GM21447 (cell line): ENCODE measurements around the gene EPHB1.
"Not testable (repeated sequence)": the region's sequence is repeated elsewhere in the genome, so short reads cannot be mapped to it uniquely, and the experiment has no call there.

ENCODE experiments used
- ATAC-seq: cut with Tn5 transposase; IDR thresholded peaks from one replicate; pipeline ENCODE4 v1.9.1; 2021; ENCODE audit not compliant: unreplicated experiment

EPHB1 gene

DNA sequence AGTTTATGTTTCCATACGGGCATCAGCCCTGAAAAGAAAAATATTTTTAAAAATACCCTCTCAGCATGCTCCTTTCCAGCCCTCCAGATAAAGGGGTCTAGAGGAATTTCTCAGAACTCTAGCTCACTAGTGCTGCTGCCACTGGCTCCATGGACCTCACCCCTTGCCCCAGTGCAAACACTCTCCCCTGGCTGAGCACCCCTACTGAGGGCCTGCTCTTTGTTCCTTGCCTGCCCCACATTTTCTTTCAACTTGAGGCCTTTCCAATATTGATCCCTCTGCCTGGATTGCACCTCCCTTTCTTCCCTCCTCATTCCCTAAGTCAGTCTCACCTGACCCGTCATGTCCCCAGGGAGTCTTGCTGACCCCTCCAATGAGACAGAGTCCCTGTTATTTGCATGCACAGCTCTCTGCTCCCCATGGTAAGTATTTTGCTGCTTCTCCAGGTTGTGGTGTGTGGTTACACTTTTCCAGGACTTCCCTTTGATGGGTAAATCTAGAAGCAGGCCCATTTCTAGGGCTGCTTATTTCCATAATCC, 196.5 kb downstream of the EPHB1 start:
- ATAC-seq = no peak

GRCh38 chr3:134992180-134992579, 197.1 kb downstream of the EPHB1 start:
- no peak for ATAC-seq

- ATAC-seq = no peak
These were observed 197.5 kb downstream of the EPHB1 start for GRCh38 chr3:134992586-134992985.

DNA sequence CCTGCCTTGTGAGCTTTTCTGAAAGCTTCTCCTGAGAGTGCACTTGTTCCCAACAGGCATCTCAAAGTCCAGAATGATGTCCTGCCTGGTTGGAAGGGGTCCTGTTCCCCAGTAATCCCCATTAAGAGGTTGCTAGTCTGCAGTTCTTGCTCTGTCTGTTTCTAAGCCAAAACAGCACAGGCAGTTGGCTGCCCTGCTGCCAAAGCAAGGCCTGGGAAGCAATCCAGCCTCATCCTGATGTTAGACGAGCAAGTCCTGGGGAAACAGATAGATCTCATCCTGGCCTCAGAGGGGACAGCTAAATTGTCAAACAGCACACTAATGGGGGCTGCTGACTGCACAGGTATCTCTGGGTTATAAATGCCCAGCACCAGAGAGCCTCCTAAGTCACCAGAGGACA, 198.0 kb downstream of the EPHB1 start:
- ATAC-seq = no peak

DNA sequence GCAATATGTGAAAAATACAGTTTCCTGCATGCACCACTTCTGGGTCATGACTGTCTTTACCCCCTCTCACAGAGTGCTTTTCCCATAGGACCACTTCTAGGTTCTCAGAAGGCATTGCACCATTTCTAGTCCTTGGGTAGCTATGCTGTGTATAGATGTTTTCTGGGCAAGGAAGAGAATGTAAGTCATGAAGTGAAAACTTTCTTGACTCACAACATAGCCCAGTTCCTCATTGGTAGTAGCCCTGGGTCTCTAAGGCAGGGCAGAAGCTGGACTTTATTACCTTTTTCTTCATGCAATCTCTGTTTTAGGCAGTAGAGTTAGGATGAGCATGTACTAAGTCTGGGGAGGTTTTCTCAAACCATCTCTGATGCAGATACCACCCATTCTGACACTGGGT, 203.1 kb downstream of the EPHB1 start:
- ATAC-seq = no peak

DNA sequence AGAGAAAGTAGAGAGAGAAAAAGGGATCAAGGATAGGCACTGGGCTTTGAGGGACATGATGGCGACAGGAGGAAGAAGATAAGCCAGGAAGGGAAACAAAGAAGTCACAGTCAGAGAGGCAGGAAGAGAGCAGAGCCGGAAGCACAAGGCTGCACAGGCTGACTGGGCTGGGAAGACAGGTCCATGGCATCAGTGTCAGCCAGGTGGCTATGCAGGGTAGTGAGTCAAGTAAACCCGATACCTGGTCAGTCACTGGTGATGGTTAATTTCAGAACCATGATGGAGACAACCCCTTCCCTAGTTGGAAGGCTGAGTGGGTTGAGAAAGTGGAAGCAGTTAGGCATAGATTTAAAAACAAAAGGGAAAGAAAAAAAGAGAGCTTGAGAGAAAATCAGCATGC, 203.8 kb downstream of the EPHB1 start:
- no peak for ATAC-seq

GRCh38 chr3:135000465-135000864, 205.4 kb downstream of the EPHB1 start:
- ATAC-seq = no peak

DNA sequence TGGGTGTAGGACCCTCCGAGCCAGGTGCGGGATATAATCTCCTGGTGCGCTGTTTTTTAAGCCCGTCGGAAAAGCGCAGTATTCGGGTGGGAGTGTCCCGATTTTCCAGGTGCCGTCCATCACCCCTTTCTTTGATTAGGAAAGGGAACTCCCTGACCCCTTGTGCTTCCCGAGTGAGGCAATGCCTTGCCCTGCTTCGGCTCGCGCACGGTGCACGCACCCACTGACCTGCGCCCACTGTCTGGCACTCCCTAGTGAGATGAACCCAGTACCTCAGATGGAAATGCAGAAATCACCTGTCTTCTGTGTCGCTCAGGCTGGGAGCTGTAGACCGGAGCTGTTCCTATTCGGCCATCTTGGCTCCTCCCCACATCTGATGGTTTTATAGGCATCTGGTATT, 210.6 kb downstream of the EPHB1 start:
- ATAC-seq = not testable (repeated sequence)

GRCh38 chr3:135007607-135008006, 212.5 kb downstream of the EPHB1 start:
- no peak for ATAC-seq

GRCh38 chr3:135008326-135008725, 213.3 kb downstream of the EPHB1 start:
- ATAC-seq = no peak

DNA sequence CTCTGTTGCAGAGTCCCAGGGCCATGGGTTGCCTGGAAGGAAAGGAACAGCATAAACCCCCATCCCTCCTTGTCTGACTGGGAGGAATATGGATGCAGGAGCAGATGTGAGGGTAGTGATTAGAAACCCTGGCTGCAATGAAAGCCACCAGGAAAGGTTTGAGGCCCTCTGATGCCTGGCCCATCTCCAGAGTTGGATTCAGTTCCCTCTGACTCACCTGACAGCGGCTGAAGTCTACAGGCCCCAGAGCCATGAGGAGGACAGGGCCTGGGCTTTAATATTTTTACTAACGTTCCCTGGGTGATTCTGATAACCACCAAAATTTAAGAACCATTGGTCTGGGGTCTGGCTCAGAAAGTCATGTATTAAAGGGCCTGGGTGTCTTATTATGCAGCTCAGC, 214.0 kb downstream of the EPHB1 start:
- no peak for ATAC-seq

DNA sequence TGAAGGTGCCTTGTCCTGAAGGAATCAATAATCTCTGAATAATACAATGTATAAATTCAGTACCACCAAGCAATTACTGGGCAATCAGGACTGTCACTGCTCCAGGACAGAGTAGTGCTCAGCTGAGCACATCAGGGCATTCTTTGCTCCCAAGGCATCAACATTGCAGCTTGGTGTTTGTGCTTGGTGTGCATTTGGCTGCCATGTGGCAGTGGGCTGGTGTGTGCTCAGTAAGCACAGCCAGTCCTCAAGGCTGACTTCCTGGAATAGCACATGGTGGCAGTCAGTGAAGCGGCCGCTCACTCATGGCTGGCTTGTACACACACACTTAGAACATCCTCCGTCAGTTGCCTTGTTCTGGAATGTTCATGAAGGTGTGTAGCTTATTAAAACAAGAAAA, 217.0 kb downstream of the EPHB1 start:
- no peak for ATAC-seq

DNA sequence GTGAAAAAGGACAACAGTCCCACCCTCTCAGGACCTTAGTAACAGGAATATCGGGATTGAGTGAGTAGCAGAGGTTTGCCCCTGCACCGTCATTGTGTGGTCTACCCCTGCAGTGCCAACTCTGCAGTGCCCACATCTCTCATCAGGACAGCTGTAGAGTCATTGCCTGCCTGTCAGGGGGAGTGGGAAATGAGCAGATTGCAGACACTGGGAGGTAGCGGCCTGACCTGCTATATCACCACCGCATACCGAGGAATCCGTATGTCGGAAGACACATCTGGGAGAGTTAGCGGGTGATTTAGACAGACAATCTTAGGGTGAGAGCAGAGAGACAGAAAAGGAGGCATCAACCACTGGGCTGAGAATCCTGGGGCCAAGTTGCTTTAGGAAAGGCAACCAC, 218.1 kb downstream of the EPHB1 start:
- ATAC-seq = no peak

DNA sequence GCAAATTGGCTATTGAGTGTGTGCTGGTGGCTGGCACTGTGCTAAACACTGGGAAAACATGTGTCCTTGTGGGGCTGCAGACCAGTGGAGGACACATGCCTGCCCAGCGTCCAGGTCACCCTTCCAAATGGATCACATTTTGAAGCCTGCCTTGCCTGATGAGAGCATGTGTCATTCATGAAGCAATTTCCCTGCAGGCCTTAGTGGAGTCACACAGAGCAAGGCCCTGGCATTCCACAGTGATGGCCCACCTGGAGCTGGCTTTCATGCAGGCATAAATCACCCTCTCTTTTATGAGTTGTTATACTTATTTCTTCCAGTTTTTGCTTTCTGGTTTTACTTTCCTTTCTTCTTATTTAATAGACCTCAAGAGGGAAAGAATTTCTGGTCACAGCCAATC, 219.5 kb downstream of the EPHB1 start:
- no peak for ATAC-seq

GRCh38 chr3:135017003-135017893, 222.2 kb downstream of the EPHB1 start:
- ATAC-seq = no peak

DNA sequence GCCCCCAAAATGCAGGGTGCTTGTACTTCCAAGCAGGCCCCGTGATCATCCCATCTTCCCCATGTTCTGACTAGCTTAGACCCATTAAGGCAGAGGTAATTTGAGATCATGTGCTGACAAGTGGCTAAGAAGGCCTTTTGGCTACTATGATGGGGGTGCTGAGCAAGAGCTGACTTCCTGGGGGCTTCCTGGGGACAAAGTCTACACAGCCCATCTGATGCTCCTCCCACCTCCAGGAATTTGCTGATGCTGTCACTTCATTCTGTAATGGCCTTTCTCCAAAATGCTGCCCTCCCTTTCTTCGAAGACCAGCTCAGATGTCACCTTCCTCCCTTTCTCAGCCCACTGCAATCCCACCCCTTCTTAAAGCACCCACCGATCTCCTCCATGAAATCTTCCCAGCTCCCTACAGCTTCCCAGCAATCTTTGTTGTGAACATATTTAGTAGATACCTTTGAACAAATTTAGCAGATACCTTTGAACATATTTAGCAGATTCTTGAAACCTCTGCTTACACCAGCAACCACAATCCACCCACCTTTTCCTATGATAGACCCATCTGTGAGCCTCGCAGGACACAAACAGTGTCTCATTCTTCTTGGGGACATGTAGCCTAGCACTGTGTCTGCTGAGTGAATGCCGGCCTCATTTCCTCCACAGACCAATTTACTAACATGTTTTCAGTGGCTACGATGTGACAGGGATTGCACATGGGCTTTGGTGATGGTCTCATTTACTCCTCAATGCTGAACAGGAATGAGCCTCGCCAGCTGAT, 223.3 kb downstream of the EPHB1 start:
- no peak for ATAC-seq

GRCh38 chr3:135020181-135020580, 225.1 kb downstream of the EPHB1 start:
- no peak for ATAC-seq

DNA sequence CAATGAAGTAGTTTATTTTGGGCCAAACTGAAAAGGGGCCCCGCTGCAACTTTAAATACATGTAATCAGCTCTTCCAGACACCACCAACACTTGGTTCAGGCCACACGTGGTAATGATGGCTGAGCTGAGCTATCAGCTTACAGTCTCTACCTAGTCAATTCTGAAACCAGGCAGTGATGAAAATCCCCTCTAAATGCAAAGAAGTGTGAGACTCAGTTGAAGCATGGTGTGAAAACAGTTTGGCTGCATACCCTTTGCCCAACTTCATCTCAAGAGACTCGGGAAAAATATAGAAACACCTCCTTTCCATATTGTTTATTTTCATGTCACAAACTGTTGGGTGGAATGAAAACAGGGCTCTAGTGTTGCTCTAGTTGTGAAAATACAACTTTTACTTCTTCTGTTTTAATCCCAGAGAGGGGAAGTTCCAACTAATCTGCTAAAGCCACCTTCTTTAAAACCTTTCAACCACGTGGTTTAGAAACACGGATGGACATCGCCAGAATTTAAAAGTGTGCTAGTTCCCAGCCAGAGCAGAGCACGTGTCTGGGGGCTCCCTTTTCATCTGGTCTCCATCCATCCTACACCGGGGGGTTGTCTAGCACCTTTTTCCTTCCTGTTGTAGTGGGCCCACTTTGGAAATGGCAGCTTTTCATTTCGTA, 229.1 kb downstream of the EPHB1 start:
- no peak for ATAC-seq

DNA sequence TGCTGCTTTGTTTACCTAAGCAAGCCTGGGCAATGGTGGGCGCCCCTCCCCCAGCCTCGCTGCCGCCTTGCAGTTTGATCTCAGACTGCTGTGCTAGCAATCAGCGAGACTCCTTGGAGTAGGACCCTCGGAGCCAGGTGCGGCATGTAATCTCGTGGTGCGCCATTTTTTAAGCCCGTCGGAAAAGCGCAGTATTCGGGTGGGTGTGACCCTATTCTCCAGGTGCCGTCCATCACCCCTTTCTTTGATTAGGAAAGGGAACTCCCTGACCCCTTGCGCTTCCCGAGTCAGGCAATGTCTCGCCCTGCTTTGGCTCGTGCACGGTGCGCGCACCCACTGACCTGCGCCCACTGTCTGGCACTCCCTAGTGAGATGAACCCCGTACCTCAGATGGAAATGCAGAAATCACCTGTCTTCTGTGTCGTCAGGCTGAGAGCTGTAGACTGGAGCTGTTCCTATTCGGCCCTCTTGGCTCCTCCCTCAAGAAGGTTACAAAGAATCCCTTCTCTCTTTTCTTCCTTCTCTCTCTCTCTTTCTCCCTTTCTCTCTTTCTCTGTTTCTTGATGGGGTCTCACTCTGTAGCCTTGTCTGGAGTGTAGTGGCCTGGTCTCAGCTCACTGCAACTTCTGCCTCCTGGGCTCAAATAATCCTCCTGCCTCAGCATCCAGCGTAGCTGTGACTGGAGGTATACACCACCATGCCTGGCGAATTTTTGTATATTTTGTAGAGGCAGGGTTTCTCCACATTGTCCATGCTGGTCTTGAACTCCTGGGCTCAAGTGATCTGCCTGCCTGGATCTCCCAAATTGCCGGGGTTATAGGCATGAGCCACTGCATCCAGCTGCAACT, 235.9 kb downstream of the EPHB1 start:
- ATAC-seq = not testable (repeated sequence)

GRCh38 chr3:135033737-135034136, 238.7 kb downstream of the EPHB1 start:
- ATAC-seq = no peak
